Heart left ventricle (tissue), 16 donors: ENCODE measurements around the gene ACSM2B. TPM values are rescaled to one million over a fixed set of nuclear protein-coding genes. Genes with fewer than 3 reads are reported as not detected.
"Not testable (repeated sequence)": the region's sequence is repeated elsewhere in the genome, so short reads cannot be mapped to it uniquely, and the experiment has no call there.

Experiments used
- ATAC-seq, 4 donors: fragments of 200-7000 bp; cut with Tn5 transposase; one replicate each; pipeline ENCODE4 v1.9.1; 2020 to 2022; ENCODE audit warnings: moderate library complexity in 4 of 4, mild to moderate bottlenecking in 3 of 4, moderate number of reproducible peaks in 1 of 4
- DNase-seq, 5 donors: peaks; one replicate each; pipeline ENCODE4 v3.0.0-alpha.2; 2020
- H3K27ac ChIP-seq, 12 donors: fragments of 200-600 bp; sonication (generic) in 4 of 12; one replicate each; pipeline versions ENCODE4 v1.5.0 to v1.8.0; 2016 to 2022; ENCODE audit warnings: mild to moderate bottlenecking in 2 of 12
- H3K27me3 ChIP-seq, 9 donors: fragments of 200-600 bp; sonication (generic) in 2 of 9; one replicate each; pipeline versions ENCODE4 v1.5.1 to v1.8.0; 2016 to 2022; ENCODE audit warnings: mild to moderate bottlenecking in 3 of 9
- H3K36me3 ChIP-seq, 9 donors: fragments of 200-600 bp; sonication (generic) in 2 of 9; one replicate each; pipeline versions ENCODE4 v1.5.0 to v1.8.0; 2018 to 2022; ENCODE audit warnings: mild to moderate bottlenecking in 2 of 9
- H3K4me1 ChIP-seq, 12 donors: fragments of 200-600 bp; sonication (generic) in 4 of 12; one replicate each; pipeline versions ENCODE4 v1.5.0 to v1.8.0; 2016 to 2022; ENCODE audit warnings: mild to moderate bottlenecking in 3 of 12
- H3K4me3 ChIP-seq, 12 donors: fragments of 200-600 bp; sonication (generic) in 4 of 12; one replicate each; pipeline versions ENCODE4 v1.5.0 to v1.8.0; 2017 to 2022; ENCODE audit warnings: mild to moderate bottlenecking in 9 of 12, moderate library complexity in 4 of 12
- H3K9me3 ChIP-seq, 12 donors: fragments of 200-600 bp; sonication (generic) in 4 of 12; one replicate each; pipeline versions ENCODE4 v1.5.0 to v1.8.0; 2016 to 2022; ENCODE audit warnings: mild to moderate bottlenecking in 1 of 12
- CTCF ChIP-seq, 12 donors: fragments of 200-600 bp; sonication (generic) in 4 of 12; IDR thresholded peaks; one replicate each; pipeline versions ENCODE4 v1.5.0 to v1.8.0; 2018 to 2022; ENCODE audit warnings: antibody characterized with exemption in 12 of 12, mild to moderate bottlenecking in 5 of 12
- POLR2A ChIP-seq, 2 donors: fragments of 450-650 bp; IDR thresholded peaks; one replicate each; pipeline ENCODE4 v1.6.1; 2017; ENCODE audit warnings: antibody characterized with exemption in 2 of 2, mild to moderate bottlenecking in 2 of 2, moderate library complexity in 2 of 2
- WGBS, 4 donors: extraction: QIAGEN DNeasy Blood & Tissue Kit in 2 of 4; methylation state at CpG; one replicate each; pipeline versions ENCODE4 v1.1.5 to v1.1.7; 2013 to 2018; 5-methylcytosine and 5-hydroxymethylcytosine counted together
- intact Hi-C, 10 donors: fragments of 100-400 bp; cut with DNase I; formaldehyde crosslinking; loops; one replicate each; pipeline versions ENCODE4 v1.11.1 to v1.14.2; 2022
- polyA plus RNA-seq, 2 donors: library from polyadenylated mRNA; stranded (reverse); fragments of 200-250 nt; gene quantifications; one replicate each; pipeline ENCODE4 v1.2.3, GENCODE V29; 2013
- total RNA-seq, 9 donors: library from RNA; depleted of rRNA in 2 of 9; stranded (reverse); fragments of >200 nt in 2 of 9; fragmentation: NEBNext Ultra II Directional in 3 of 9; extraction: Animal tissue kit (Norgen Biotek cat#: 25700) in 3 of 9; gene quantifications; one replicate each; pipeline versions ENCODE4 v1.1.0 to v1.2.4, GENCODE V29; 2016 to 2023
- donor health status: ischemic (EF 13 %, LVEDD 7.1; RV severe dilation, severe dysfunction).
- donor health status: healthy with polysubstance abuse.
- donor health status: DM: no; HTN: yes; CAD: no.
- donor health status: DM: no; HTN: no; CAD: no.
- donor health status: ischemic (EF 25% LVEDD 6.9; RV normal size, moderate dysfunction).
- donor health status: ischemic (EF 25% LVEDD 5.7; RV mildly dilated, moderate dysfunction).
- donor health status: healthy.
- donor health status: DM: yes; HTN: yes; CAD: no.
- donor health status: ischemic (EF 35%, LVEDD 5.7; RV mildly dilated, moderate dysfunction).
- donor health status: nonischemic (EF 11% LVEDD 7.7; RV severe dilation, severe dysfunction).
- donor health status: DM: yes; HTN: yes; CAD: no.
- donor health status: PGD.
- donor health status: ischemic (EF 29% LVEDD 5.4; RV normal size, mild dysfunction).
- donor health status: nonischemic (EF 23%, LVEDD 6.1; RV moderate dilation, normal function).

ACSM2B gene
- total and polyA plus RNA-seq, 11 donors: 0.06 to 0.14 TPM; not detected in 9

- H3K4me1 ChIP-seq, ATAC-seq, H3K27ac ChIP-seq, intact Hi-C loops, H3K36me3 ChIP-seq, H3K4me3 ChIP-seq, H3K9me3 ChIP-seq, DNase-seq, H3K27me3 ChIP-seq: not testable (repeated sequence)
- WGBS, 4 donors: 72 to 81% (median 77%) methylated on average over 5 to 6 of the region's 6 CpGs
These were observed 9.9 kb upstream of the ACSM2B start for GRCh38 chr16:20586112-20586511.

GRCh38 chr16:20580487-20581259 lies 4.5 kb upstream of the ACSM2B start:
- H3K9me3 ChIP-seq, intact Hi-C loops: not testable (repeated sequence)

GRCh38 chr16:20578091-20578490 lies 1.9 kb upstream of the ACSM2B start:
- 87 to 93% (median 90%) methylated on average over 1 to 2 of the region's 3 CpGs for WGBS, 4 donors
- H3K9me3 ChIP-seq, H3K36me3 ChIP-seq, H3K4me1 ChIP-seq, H3K27me3 ChIP-seq, H3K27ac ChIP-seq, DNase-seq, intact Hi-C loops, H3K4me3 ChIP-seq, ATAC-seq: not testable (repeated sequence)

More at GRCh38 chr16:20580487-20581259, 4.5 kb upstream of the ACSM2B start:
- no CpG with 5 or more reads among the region's 3 CpGs for WGBS, 4 donors
- not testable (repeated sequence) for ATAC-seq, H3K27me3 ChIP-seq, DNase-seq, H3K4me1 ChIP-seq, H3K4me3 ChIP-seq, H3K36me3 ChIP-seq, H3K27ac ChIP-seq

- H3K9me3 ChIP-seq, H3K27ac ChIP-seq, H3K4me3 ChIP-seq, intact Hi-C loops, H3K27me3 ChIP-seq, H3K4me1 ChIP-seq, H3K36me3 ChIP-seq, DNase-seq, ATAC-seq: not testable (repeated sequence)
- 76 to 86% (median 83%) methylated on average over 2 of the region's 2 CpGs for WGBS, 4 donors
These were observed 7.0 kb downstream of the ACSM2B start for GRCh38 chr16:20569117-20569651.

GRCh38 chr16:20568404-20568803 lies 7.8 kb downstream of the ACSM2B start:
- 75 to 85% (median 79%) methylated on average over 3 of the region's 3 CpGs for WGBS, 4 donors
- TF ChIP-seq CTCF (IDR thresholded peaks at IDR 0.05) (no peak), POLR2A (IDR thresholded peaks at IDR 0.05) (no peak)
- H3K27me3 ChIP-seq: no peaks in the 10 kb centered on the region
- H3K4me3 ChIP-seq: no peak overlapping the region
- intact Hi-C loops: no loop called here
- H3K9me3 ChIP-seq: no peaks in the 10 kb centered on the region
- ATAC-seq (no peak), DNase-seq (no peak)
- H3K27ac ChIP-seq: no peak overlapping the region
- no peaks in the 10 kb centered on the region for H3K36me3 ChIP-seq
- no peaks in the 10 kb centered on the region for H3K4me1 ChIP-seq

GRCh38 chr16:20566864-20567263 lies 9.3 kb downstream of the ACSM2B start:
- Histone ChIP-seq H3K36me3 (no peaks in the 10 kb centered on the region), H3K27ac (no peak overlapping the region), H3K4me3 (no peak overlapping the region), H3K4me1 (no peaks in the 10 kb centered on the region), H3K27me3 (no peaks in the 10 kb centered on the region), H3K9me3 (peaks cover 0 to 10% (median 3%) of the 10 kb centered on the region in 12 donors)
- intact Hi-C loops: no loop called here
- ATAC-seq (no peak), DNase-seq (no peak)
- TF ChIP-seq CTCF (IDR thresholded peaks at IDR 0.05) (no peak), POLR2A (IDR thresholded peaks at IDR 0.05) (no peak)

GRCh38 chr16:20565334-20565733 lies 10.8 kb downstream of the ACSM2B start:
- H3K4me1 ChIP-seq, intact Hi-C loops, H3K27me3 ChIP-seq, H3K36me3 ChIP-seq, H3K9me3 ChIP-seq, H3K4me3 ChIP-seq, ATAC-seq, H3K27ac ChIP-seq, DNase-seq: not testable (repeated sequence)
- 87 to 96% (median 92%) methylated on average over 2 of the region's 2 CpGs for WGBS, 4 donors

- ATAC-seq, H3K4me1 ChIP-seq, H3K27me3 ChIP-seq, H3K36me3 ChIP-seq, DNase-seq, intact Hi-C loops, H3K4me3 ChIP-seq, H3K9me3 ChIP-seq, H3K27ac ChIP-seq: not testable (repeated sequence)
- 54 to 94% (median 87%) methylated on average over 1 to 3 of the region's 3 CpGs; no CpG with 5 or more reads in 1 of the 4 donors for WGBS, 4 donors
These were observed 11.9 kb downstream of the ACSM2B start for GRCh38 chr16:20564218-20564617.

GRCh38 chr16:20555628-20556027 lies 20.5 kb downstream of the ACSM2B start:
- intact Hi-C loops, H3K27ac ChIP-seq, H3K4me1 ChIP-seq, H3K4me3 ChIP-seq, H3K27me3 ChIP-seq, ATAC-seq, H3K36me3 ChIP-seq, DNase-seq: not testable (repeated sequence)
- H3K9me3 ChIP-seq: peaks cover 0 to 13% (median 0%) of the 10 kb centered on the region in 12 donors
- WGBS, 4 donors: 41 to 63% (median 46%) methylated on average over 2 of the region's 2 CpGs
